Activated effector memory CD4-positive, alpha-beta T cell treated with Interleukin-2 at 50 U/mL for 16 hours (primary cell): Measurements from ENCODE around the gene LGALS14.

Experiments
- DNase-seq: peaks from one replicate; pipeline ENCODE4 v3.0.0-alpha.2; 2020

The LGALS14 gene

DNA sequence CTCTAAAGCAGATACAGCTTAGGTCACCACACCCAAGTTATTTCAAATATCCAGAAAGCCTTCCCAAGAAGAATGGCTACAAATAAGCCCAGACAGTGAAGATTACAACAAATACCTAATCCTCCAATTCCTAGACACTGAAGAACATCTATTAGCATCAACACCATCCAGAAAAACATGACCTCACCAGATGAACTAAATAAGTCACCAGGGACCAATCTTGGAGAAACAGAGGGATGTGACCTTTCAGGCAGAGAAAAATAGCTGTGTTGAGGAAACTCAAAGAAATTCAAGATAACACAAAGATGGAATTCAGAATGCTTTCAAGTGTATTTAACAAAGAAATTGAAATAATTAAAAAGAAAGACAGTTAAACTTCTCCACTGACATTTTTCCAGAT, 48.5 kb downstream of the LGALS14 start:
- no peak for DNase-seq

DNA sequence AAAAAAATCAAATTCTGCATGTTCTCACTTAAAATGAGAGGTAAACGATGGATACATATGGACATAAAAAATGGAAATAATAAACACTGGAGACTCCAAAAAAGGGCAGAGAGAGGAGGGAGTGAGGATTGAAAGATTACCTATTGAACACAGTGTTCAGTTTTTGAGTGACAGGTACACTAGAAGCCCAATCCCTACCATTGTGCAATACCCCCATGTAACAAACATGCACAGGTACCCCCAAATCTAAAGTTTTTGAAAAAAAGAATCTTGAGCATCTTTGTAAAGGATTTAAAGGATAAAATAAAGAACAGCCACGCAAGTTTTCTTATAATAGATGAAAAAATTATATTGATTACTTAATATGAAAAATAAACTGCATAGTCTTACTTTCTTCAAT, 50.3 kb downstream of the LGALS14 start:
- no peak for DNase-seq

DNA sequence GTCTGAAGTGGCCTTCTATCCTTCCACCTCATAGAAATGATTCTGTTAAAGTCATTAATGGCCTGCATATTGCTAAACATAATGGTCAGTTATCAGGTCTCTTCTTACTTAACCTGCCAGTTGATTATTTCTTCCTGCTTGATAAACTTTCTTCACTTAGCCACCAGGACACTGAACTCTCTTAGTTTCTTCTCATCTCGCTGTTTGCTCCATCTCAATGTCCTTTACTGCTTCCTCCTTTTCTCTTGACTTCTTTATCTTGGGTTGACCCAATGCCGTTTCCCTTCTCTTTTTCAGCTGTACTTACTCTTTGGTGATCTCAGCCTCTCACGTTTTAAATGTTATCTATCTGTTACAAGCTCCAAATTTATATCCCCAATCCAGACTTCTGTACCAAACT, 50.7 kb downstream of the LGALS14 start:
- no peak for DNase-seq
